AG04450 (cell line): Measurements from ENCODE around the gene ANKRD6. TPM values are rescaled to one million over a fixed set of nuclear protein-coding genes. Genes with fewer than 3 reads are reported as not detected.

Experiments used
- CTCF ChIA-PET: fragments of 300-600, 350-600 bp; formaldehyde crosslinking; extraction: SDS; loops from one replicate; lab custom pipeline; 2022; ENCODE audit warnings: antibody characterized with exemption, inconsistent platforms; lab: Charles Lee
- POLR2A ChIA-PET: fragments of 350-600 bp; formaldehyde crosslinking; extraction: SDS; loops from one replicate; lab custom pipeline; 2021; ENCODE audit warnings: antibody characterized with exemption, inconsistent platforms; lab: Yijun Ruan, JAX
- DNase-seq: peaks from one replicate; pipeline ENCODE4 v3.0.0-alpha.2; 2011; ENCODE audit warnings: low read depth, low spot score
- H3K27ac ChIP-seq: one replicate; pipeline ENCODE4 v1.5.1; 2012; ENCODE audit warnings: low read depth, low read length, control low read depth
- H3K27me3 ChIP-seq: one replicate; pipeline ENCODE4 v1.6.0; 2012; ENCODE audit warnings: low read length; ENCODE audit not compliant: control insufficient read depth, insufficient read depth
- H3K4me3 ChIP-seq: 2 replicates; pipeline ENCODE4 v1.5.1; 2011; ENCODE audit warnings: mild to moderate bottlenecking, low read depth, low read length, control low read depth
- H3K9me3 ChIP-seq: 2 replicates; pipeline ENCODE4 v1.5.1; 2012; ENCODE audit warnings: low read length; ENCODE audit not compliant: control insufficient read depth, insufficient read depth
- CTCF ChIP-seq: IDR thresholded peaks from 2 replicates; pipeline ENCODE4 v1.5.1; 2011; ENCODE audit warnings: low read depth, low read length, control low read depth, inconsistent platforms
- polyA plus RNA-seq: library from polyadenylated mRNA; depleted of rRNA; stranded (reverse); fragments of >200 nt; gene quantifications from 2 replicates; pipeline ENCODE4 v1.2.3, GENCODE V29; 2011

Gene ANKRD6
- polyA plus RNA-seq, 1 experiment, result 0.10 TPM

- POLR2A ChIA-PET, result no interaction called here
- no peak for TF ChIP-seq CTCF
- no peak for DNase-seq
- H3K4me3 ChIP-seq, result no peak overlapping the region
- H3K9me3 ChIP-seq, result no peaks in the 10 kb centered on the region
- H3K27me3 ChIP-seq, result no peaks in the 10 kb centered on the region
- CTCF ChIA-PET, result no interaction called here
- H3K27ac ChIP-seq, result no peak overlapping the region
These were observed 149.8 kb downstream of the ANKRD6 start for GRCh38 chr6:89582669-89583325.

GRCh38 chr6:89583559-89583958 lies 150.6 kb downstream of the ANKRD6 start:
- CTCF ChIA-PET, result no interaction called here
- H3K27ac ChIP-seq, result no peak overlapping the region
- TF ChIP-seq CTCF, result no peak
- no peak for DNase-seq
- no peaks in the 10 kb centered on the region for H3K27me3 ChIP-seq
- POLR2A ChIA-PET, result no interaction called here
- no peaks in the 10 kb centered on the region for H3K9me3 ChIP-seq
- no peak overlapping the region for H3K4me3 ChIP-seq

- ChIA-PET POLR2A (no interaction called here), CTCF (no interaction called here)
- Histone ChIP-seq H3K4me3 (no peak overlapping the region), H3K9me3 (no peaks in the 10 kb centered on the region), H3K27me3 (no peaks in the 10 kb centered on the region), H3K27ac (no peak overlapping the region)
- DNase-seq, result no peak
- TF ChIP-seq CTCF, result no peak
These were observed 151.6 kb downstream of the ANKRD6 start for GRCh38 chr6:89584539-89584938.

- ChIA-PET POLR2A (no interaction called here), CTCF (no interaction called here)
- DNase-seq, result no peak
- H3K4me3 ChIP-seq, result no peak overlapping the region
- no peak for TF ChIP-seq CTCF
- H3K27ac ChIP-seq, result no peak overlapping the region
- H3K9me3 ChIP-seq, result no peaks in the 10 kb centered on the region
- no peaks in the 10 kb centered on the region for H3K27me3 ChIP-seq
These were observed 152.2 kb downstream of the ANKRD6 start for GRCh38 chr6:89585154-89585553.

- no peak for TF ChIP-seq CTCF
- CTCF ChIA-PET, result no interaction called here
These were observed 156.5 kb downstream of the ANKRD6 start for GRCh38 chr6:89589297-89590025.

More at GRCh38 chr6:89589297-89590025, 156.5 kb downstream of the ANKRD6 start:
- DNase-seq, result no peak
- Histone ChIP-seq H3K9me3 (no peaks in the 10 kb centered on the region), H3K27me3 (no peaks in the 10 kb centered on the region), H3K4me3 (no peak overlapping the region), H3K27ac (no peak overlapping the region)
- POLR2A ChIA-PET, result no interaction called here
